ENCODE data around the gene DPT.

GRCh38 chr1:168759077-168759476 is 30.1 kb upstream of the DPT start:
- TF ChIP-seq, protein P1, sequence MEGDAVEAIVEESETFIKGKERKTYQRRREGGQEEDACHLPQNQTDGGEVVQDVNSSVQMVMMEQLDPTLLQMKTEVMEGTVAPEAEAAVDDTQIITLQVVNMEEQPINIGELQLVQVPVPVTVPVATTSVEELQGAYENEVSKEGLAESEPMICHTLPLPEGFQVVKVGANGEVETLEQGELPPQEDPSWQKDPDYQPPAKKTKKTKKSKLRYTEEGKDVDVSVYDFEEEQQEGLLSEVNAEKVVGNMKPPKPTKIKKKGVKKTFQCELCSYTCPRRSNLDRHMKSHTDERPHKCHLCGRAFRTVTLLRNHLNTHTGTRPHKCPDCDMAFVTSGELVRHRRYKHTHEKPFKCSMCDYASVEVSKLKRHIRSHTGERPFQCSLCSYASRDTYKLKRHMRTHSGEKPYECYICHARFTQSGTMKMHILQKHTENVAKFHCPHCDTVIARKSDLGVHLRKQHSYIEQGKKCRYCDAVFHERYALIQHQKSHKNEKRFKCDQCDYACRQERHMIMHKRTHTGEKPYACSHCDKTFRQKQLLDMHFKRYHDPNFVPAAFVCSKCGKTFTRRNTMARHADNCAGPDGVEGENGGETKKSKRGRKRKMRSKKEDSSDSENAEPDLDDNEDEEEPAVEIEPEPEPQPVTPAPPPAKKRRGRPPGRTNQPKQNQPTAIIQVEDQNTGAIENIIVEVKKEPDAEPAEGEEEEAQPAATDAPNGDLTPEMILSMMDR (IDR thresholded peaks at IDR 0.05 in 2 of 3, conservative IDR thresholded peaks at IDR 0.05 in 1 of 3; ENCODE audit: borderline replicate concordance in 1 of 3, insufficient read depth in 1 of 3, low read depth in 2 of 3, low read length in 2 of 3): no peak
- TF ChIP-seq POLR2AphosphoS5 (IDR thresholded peaks at IDR 0.05; ENCODE audit: low read depth, low read length): no peak
- TF ChIP-seq ZNF274 (IDR thresholded peaks at IDR 0.05; ENCODE audit: low read depth, low read length): no peak
- no peak for TF ChIP-seq EZH2 (IDR thresholded peaks at IDR 0.05)
- no peak for TF ChIP-seq POLR2A (IDR thresholded peaks at IDR 0.05; ENCODE audit: borderline replicate concordance, extremely low read depth, insufficient read depth, insufficient read length)
- TF ChIP-seq YY1 (IDR thresholded peaks at IDR 0.05; ENCODE audit: extremely low read depth, insufficient replicate concordance, low read depth, low read length): no peak
- no peak for TF ChIP-seq MAX (IDR thresholded peaks at IDR 0.05)
- TF ChIP-seq JUND (IDR thresholded peaks at IDR 0.05): no peak
- no peak for TF ChIP-seq CEBPB (IDR thresholded peaks at IDR 0.05; ENCODE audit: low read depth)
- TF ChIP-seq ATF3 (IDR thresholded peaks at IDR 0.05): no peak
- no peak for TF ChIP-seq SRF (IDR thresholded peaks at IDR 0.05; ENCODE audit: low read depth)

Measured in HCT116 (cell line).